Hematopoietic multipotent progenitor cell treated with erythropoietin and hydrocortisone succinate and interleukin-3 and kit ligand, for 4 days (in vitro differentiated cells): ENCODE data around the gene VPS4A.
"Not testable (repeated sequence)": the region's sequence is repeated elsewhere in the genome, so short reads cannot be mapped to it uniquely, and the experiment has no call there.

Experiments
- DNase-seq: peaks from one replicate; pipeline ENCODE4 v3.0.0-alpha.2; 2015

Gene VPS4A

GRCh38 chr16:69328854-69329316, 17.7 kb downstream of the VPS4A start:
- no peak for DNase-seq

- DNase-seq, result peak; percentile 56
Measured at GRCh38 chr16:69329369-69330285, 18.5 kb downstream of the VPS4A start.

GRCh38 chr16:69330286-69331109, 19.3 kb downstream of the VPS4A start, which contains the start of gene PDF:
PDF (minus strand) TSS chr16:69330588; CDS start chr16:69330570, 18 bp downstream.
- peak; percentile 97 for DNase-seq

- no peak for DNase-seq
Measured at GRCh38 chr16:69334696-69335095, 23.5 kb downstream of the VPS4A start.

- peak; percentile 22 for DNase-seq
Measured at GRCh38 chr16:69338557-69339288, 27.6 kb downstream of the VPS4A start.

- peak; percentile 100 for DNase-seq
Measured at GRCh38 chr16:69339289-69340094, 28.3 kb downstream of the VPS4A start, which contains the start of the genes COG8 and NIP7. COG8 (minus strand) TSS chr16:69339564; CDS start chr16:69339552, 12 bp downstream. NIP7 (plus strand) TSS chr16:69339772; CDS start chr16:69339830, 58 bp downstream.

GRCh38 chr16:69340095-69340644, 29.0 kb downstream of the VPS4A start:
- no peak for DNase-seq

GRCh38 chr16:69344171-69344570, 33.0 kb downstream of the VPS4A start:
- no peak for DNase-seq

GRCh38 chr16:69345923-69346322, 34.8 kb downstream of the VPS4A start:
- peak; percentile 58 for DNase-seq

- DNase-seq, result no peak
Measured at GRCh38 chr16:69346683-69347082, 35.5 kb downstream of the VPS4A start.

GRCh38 chr16:69348222-69348621, 37.1 kb downstream of the VPS4A start:
- DNase-seq, result peak; percentile 25

GRCh38 chr16:69349536-69349935, 38.4 kb downstream of the VPS4A start:
- DNase-seq, result no peak

GRCh38 chr16:69350536-69351133, 39.5 kb downstream of the VPS4A start:
- DNase-seq, result no peak

- no peak for DNase-seq
Measured at GRCh38 chr16:69351309-69352027, 40.3 kb downstream of the VPS4A start, which contains the start of gene TMED6. TMED6 (minus strand) TSS chr16:69351786; CDS start chr16:69351753, 33 bp downstream.

- DNase-seq, result not testable (repeated sequence)
Measured at GRCh38 chr16:69360070-69360469, 48.9 kb downstream of the VPS4A start.

GRCh38 chr16:69363281-69363717, 52.1 kb downstream of the VPS4A start:
- no peak for DNase-seq

- no peak for DNase-seq
Measured at GRCh38 chr16:69364088-69364487, 52.9 kb downstream of the VPS4A start.

- DNase-seq, result no peak
Measured at GRCh38 chr16:69365901-69366300, 54.8 kb downstream of the VPS4A start.

- DNase-seq, result no peak
Measured at GRCh38 chr16:69366431-69366830, 55.3 kb downstream of the VPS4A start.

- DNase-seq, result peak; percentile 52
Measured at GRCh38 chr16:69367980-69368379, 56.8 kb downstream of the VPS4A start.
